GM10266 (cell line): ENCODE data around the gene ADCYAP1R1.

Experiments
- DNase-seq: peaks from one replicate; pipeline ENCODE4 v3.0.0; 2012; ENCODE audit errors: extremely low spot score
- CTCF ChIP-seq: IDR thresholded peaks from 2 replicates; pipeline ENCODE4 v1.5.1; 2012; ENCODE audit warnings: mild to moderate bottlenecking, low read depth; ENCODE audit not compliant: control insufficient read depth, insufficient read depth; ENCODE audit errors: missing control alignments

ADCYAP1R1 gene

GRCh38 chr7:31052841-31053601 lies 913 bp downstream of the ADCYAP1R1 start:
- no peak for DNase-seq
- TF ChIP-seq CTCF = no peak

GRCh38 chr7:31053986-31054385 lies 1.9 kb downstream of the ADCYAP1R1 start:
- DNase-seq = no peak
- no peak for TF ChIP-seq CTCF

- no peak for TF ChIP-seq CTCF
- no peak for DNase-seq
Measured at GRCh38 chr7:31054608-31055278, 2.6 kb downstream of the ADCYAP1R1 start.

- no peak for TF ChIP-seq CTCF
- no peak for DNase-seq
Measured at GRCh38 chr7:31055471-31055870, 3.4 kb downstream of the ADCYAP1R1 start.

GRCh38 chr7:31056775-31057346 lies 4.8 kb downstream of the ADCYAP1R1 start:
- no peak for DNase-seq
- TF ChIP-seq CTCF = no peak

GRCh38 chr7:31058122-31058521 lies 6.0 kb downstream of the ADCYAP1R1 start:
- no peak for TF ChIP-seq CTCF
- DNase-seq = no peak

- no peak for DNase-seq
- no peak for TF ChIP-seq CTCF
Measured at GRCh38 chr7:31058688-31059087, 6.6 kb downstream of the ADCYAP1R1 start.
